B cell (primary cell): ENCODE data around the gene TMEM86B.

ENCODE experiments used
- CTCF ChIP-seq: fragments of 200-600 bp; IDR thresholded peaks from one replicate; pipeline ENCODE4 v1.8.0; 2022; ENCODE audit warnings: antibody characterized with exemption, mild to moderate bottlenecking
- EZH2 ChIP-seq: IDR thresholded peaks from 2 replicates; pipeline ENCODE4 v1.6.1; 2012; ENCODE audit warnings: borderline replicate concordance, low read depth, mild to moderate bottlenecking, moderate library complexity, low read length; ENCODE audit not compliant: insufficient read depth, poor library complexity, severe bottlenecking

GRCh38 chr19:55241935-55242464 lies 13.4 kb upstream of the TMEM86B start:
- TF ChIP-seq CTCF = no peak
- TF ChIP-seq EZH2 = no peak
